Glutamatergic neuron (in vitro differentiated cells): ENCODE results near the gene STRBP. TPM values are rescaled to one million over a fixed set of nuclear protein-coding genes. Genes with fewer than 3 reads are reported as not detected.

Experiments
- DNase-seq: peaks from one replicate; pipeline ENCODE4 v3.0.0; 2022
- H3K27ac Mint-ChIP-seq: one replicate; pipeline ENCODE4 v1.8.0; 2020; ENCODE audit warnings: mild to moderate bottlenecking, mixed read lengths, inconsistent platforms; ENCODE audit not compliant: unreplicated experiment
- H3K27me3 Mint-ChIP-seq: one replicate; pipeline ENCODE4 v1.8.0; 2020; ENCODE audit warnings: mild to moderate bottlenecking, moderate library complexity, mixed read lengths, inconsistent platforms; ENCODE audit not compliant: unreplicated experiment
- H3K36me3 Mint-ChIP-seq: one replicate; pipeline ENCODE4 v1.8.0; 2020; ENCODE audit warnings: mild to moderate bottlenecking, mixed read lengths, inconsistent platforms; ENCODE audit not compliant: unreplicated experiment
- H3K4me1 Mint-ChIP-seq: one replicate; pipeline ENCODE4 v1.8.0; 2020; ENCODE audit warnings: mild to moderate bottlenecking, low read depth, mixed read lengths, inconsistent platforms; ENCODE audit not compliant: unreplicated experiment
- H3K4me3 Mint-ChIP-seq: one replicate; pipeline ENCODE4 v1.8.0; 2020; ENCODE audit warnings: mild to moderate bottlenecking, mixed read lengths, inconsistent platforms; ENCODE audit not compliant: unreplicated experiment
- H3K9me3 Mint-ChIP-seq: one replicate; pipeline ENCODE4 v1.8.0; 2020; ENCODE audit warnings: mild to moderate bottlenecking, moderate library complexity, mixed read lengths, inconsistent platforms; ENCODE audit not compliant: unreplicated experiment
- CTCF ChIP-seq: fragments of 200-600 bp; sonication (generic); IDR thresholded peaks from one replicate; pipeline ENCODE4 v1.5.0; 2021; ENCODE audit not compliant: partially characterized antibody, unreplicated experiment
- total RNA-seq: library from RNA; stranded (reverse); fragmentation: NEBNext Ultra II Directional; extraction: Animal tissue kit (Norgen Biotek cat#: 25700); gene quantifications from one replicate; pipeline ENCODE4 v1.2.1, GENCODE V29; 2021; ENCODE audit not compliant: unreplicated experiment

Gene STRBP
- total RNA-seq, 1 donor from 2014 or later, result 111 TPM

DNA sequence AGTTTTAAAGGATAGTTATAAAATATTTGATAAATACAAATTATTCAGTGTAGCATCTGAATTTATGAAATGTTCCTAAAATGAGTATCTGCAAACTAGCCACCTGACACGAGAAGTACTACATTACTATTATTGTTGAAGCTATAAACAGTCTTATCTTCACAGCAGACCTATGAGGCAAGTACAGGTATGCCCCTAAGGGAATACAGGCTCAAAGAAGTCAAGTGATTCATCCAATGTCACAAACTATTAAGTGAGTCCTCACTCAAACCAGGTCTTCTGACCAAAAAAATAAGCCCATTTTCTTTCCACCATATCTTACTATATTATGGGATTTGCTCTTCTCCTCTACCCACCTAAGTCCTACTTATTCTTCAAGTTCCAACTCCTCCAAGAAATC is 28.7 kb downstream of the STRBP start:
- Mint-ChIP-seq H3K27me3 (no peaks in the 10 kb centered on the region), H3K9me3 (no peaks in the 10 kb centered on the region), H3K27ac (no peak overlapping the region), H3K4me1 (peaks cover 2% of the 10 kb centered on the region), H3K4me3 (no peak overlapping the region), H3K36me3 (no peaks in the 10 kb centered on the region)
- TF ChIP-seq CTCF, result no peak
- DNase-seq, result no peak

GRCh38 chr9:123238365-123238764 is 30.0 kb downstream of the STRBP start:
- no peak overlapping the region for H3K27ac Mint-ChIP-seq
- no peak for DNase-seq
- H3K4me1 Mint-ChIP-seq, result peaks cover 2% of the 10 kb centered on the region
- no peak overlapping the region for H3K4me3 Mint-ChIP-seq
- H3K36me3 Mint-ChIP-seq, result no peaks in the 10 kb centered on the region
- H3K27me3 Mint-ChIP-seq, result no peaks in the 10 kb centered on the region
- no peak for TF ChIP-seq CTCF
- no peaks in the 10 kb centered on the region for H3K9me3 Mint-ChIP-seq

DNA sequence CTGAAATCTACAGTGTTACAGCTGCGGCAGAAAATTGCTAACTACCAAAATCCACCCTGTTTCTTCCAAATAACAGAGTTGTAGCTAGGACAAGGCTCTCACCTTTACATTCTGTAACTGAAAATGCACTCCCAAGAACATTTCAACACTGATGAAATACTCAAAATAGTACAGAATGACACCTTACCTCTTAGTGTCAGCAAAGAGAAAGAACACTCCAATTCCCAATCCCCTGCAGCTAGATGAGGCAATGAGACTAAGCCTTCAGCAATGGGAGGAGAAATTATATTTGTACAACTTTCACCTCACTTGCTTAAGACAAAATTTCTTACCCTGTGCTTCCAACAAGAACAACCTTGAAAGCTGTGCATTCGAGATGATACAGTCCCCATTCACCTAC is 31.2 kb downstream of the STRBP start:
- H3K27ac Mint-ChIP-seq, result no peak overlapping the region
- no peaks in the 10 kb centered on the region for H3K9me3 Mint-ChIP-seq

GRCh38 chr9:123235448-123235847 is 32.9 kb downstream of the STRBP start:
- no peak for TF ChIP-seq CTCF
- DNase-seq, result no peak
- no peaks in the 10 kb centered on the region for H3K36me3 Mint-ChIP-seq
- H3K27me3 Mint-ChIP-seq, result no peaks in the 10 kb centered on the region
- no peak overlapping the region for H3K4me3 Mint-ChIP-seq
- H3K27ac Mint-ChIP-seq, result no peak overlapping the region
- H3K4me1 Mint-ChIP-seq, result peaks cover 5% of the 10 kb centered on the region
- H3K9me3 Mint-ChIP-seq, result no peaks in the 10 kb centered on the region

More for the DNA sequence above, 31.2 kb downstream of the STRBP start:
- DNase-seq, result no peak
- no peak overlapping the region for H3K4me3 Mint-ChIP-seq
- H3K27me3 Mint-ChIP-seq, result no peaks in the 10 kb centered on the region
- no peak for TF ChIP-seq CTCF
- no peaks in the 10 kb centered on the region for H3K36me3 Mint-ChIP-seq
- H3K4me1 Mint-ChIP-seq, result peaks cover 4% of the 10 kb centered on the region

DNA sequence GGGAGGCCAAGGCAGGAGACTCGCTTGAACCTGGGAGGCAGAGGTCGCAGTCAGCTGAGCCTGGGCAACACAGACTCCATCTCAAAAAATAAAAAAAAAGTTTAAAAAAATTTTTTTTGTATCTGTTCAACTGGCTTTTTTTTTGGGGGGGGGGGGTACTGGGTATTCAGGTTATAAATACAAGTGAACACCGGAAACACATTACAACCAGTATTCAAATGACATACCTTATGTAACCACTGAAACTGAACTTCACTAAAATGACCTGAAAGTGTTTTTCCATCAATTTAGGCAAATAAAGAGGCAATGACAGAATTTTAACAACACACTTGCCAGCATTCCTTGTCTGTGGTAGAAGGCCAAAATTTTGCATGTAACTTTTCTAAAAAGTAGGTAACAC is 33.5 kb downstream of the STRBP start:
- no peak for DNase-seq
- Mint-ChIP-seq H3K27ac (no peak overlapping the region), H3K4me1 (peaks cover 5% of the 10 kb centered on the region), H3K27me3 (no peaks in the 10 kb centered on the region), H3K36me3 (no peaks in the 10 kb centered on the region), H3K4me3 (no peak overlapping the region), H3K9me3 (no peaks in the 10 kb centered on the region)
- no peak for TF ChIP-seq CTCF
